IPS-NIHi7 (cell line): ENCODE results near the gene COMMD1.
"Not testable (repeated sequence)": the region's sequence is repeated elsewhere in the genome, so short reads cannot be mapped to it uniquely, and the experiment has no call there.

Experiments used
- DNase-seq: peaks from one replicate; pipeline ENCODE4 v3.0.0; 2012; ENCODE audit warnings: mixed read lengths; ENCODE audit errors: extremely low spot score

COMMD1 gene

GRCh38 chr2:62140426-62141141 is 235.1 kb downstream of the COMMD1 start:
- no peak for DNase-seq

- no peak for DNase-seq
These were observed 235.8 kb downstream of the COMMD1 start for GRCh38 chr2:62141142-62141740.

DNA sequence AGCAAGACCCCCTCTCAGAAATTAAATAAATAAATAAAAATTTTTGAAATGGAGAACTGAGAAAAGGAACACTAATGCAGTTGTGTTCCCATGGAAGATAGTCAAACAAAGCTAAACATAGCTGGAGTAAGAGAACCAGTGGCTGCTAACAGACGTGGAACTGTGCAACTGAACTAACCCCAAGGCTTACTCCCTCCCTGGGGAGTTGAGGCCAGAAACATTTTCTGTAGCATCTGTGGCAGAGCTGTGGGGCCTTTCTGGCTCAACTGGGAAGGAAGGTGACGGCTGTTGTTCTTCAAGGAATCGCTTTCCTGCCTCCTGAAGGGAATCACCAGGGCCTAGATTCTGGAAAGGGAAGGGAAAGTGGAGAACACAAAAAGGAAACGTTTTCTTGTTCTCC is 236.6 kb downstream of the COMMD1 start:
- DNase-seq: no peak

DNA sequence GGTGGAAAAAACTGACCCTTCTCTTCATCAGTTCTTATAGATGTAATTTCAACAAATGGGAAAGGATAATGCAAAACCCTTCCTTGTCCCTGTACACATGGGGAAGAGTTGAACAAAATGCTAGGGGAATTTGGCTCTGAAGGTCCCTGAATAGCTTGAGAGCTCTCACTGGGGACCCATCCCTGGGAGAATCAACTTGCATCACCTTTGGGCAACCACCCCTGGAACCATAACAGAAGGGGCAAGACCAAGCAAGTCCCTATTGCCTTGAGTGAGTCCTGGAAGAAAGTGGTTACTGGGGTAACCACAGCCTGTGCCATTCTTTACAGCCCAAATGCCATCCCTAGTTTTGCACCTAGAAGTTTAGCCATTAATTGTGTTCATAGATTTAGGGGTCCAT is 238.2 kb downstream of the COMMD1 start:
- DNase-seq: no peak

- DNase-seq: no peak
These were observed 239.4 kb downstream of the COMMD1 start for GRCh38 chr2:62144689-62145477.

GRCh38 chr2:62145478-62146100 is 240.1 kb downstream of the COMMD1 start:
- DNase-seq: no peak

DNA sequence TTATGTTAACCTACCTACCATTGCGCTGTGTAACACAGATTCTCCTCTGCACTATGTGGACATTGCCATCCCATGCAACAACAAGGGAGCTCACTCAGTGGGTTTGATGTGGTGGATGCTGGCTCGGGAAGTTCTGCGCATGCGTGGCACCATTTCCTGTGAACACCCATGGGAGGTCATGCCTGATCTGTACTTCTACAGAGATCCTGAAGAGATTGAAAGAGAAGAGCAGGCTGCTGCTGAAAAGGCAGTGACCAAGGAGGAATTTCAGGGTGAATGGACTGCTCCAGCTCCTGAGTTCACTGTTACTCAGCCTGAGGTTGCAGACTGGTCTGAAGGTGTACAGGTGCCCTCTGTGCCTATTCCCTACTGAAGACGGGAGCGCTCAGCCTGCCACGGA is 241.3 kb downstream of the COMMD1 start:
- DNase-seq: not testable (repeated sequence)

- DNase-seq: no peak
These were observed 242.3 kb downstream of the COMMD1 start for GRCh38 chr2:62147610-62148301.

- no peak for DNase-seq
These were observed 244.2 kb downstream of the COMMD1 start for GRCh38 chr2:62149708-62150107.

GRCh38 chr2:62150597-62151305 is 245.3 kb downstream of the COMMD1 start:
- no peak for DNase-seq

DNA sequence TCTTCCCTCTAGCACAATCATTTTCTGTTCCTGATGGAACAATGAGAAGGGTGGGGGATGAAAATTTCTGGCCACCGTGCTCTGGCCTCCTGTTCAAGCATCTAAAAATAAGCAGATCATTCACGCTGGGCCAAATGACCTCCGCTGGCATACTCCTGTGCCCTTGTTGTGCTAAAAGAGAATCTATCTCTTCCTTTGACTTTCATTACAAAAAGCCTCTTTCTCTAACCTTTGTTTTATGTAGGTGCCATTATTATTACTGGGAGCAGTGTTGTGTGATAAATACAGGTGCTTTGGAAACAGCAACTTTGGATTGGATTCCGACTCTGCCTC is 245.8 kb downstream of the COMMD1 start:
- DNase-seq: no peak

GRCh38 chr2:62152000-62152399 is 246.5 kb downstream of the COMMD1 start:
- no peak for DNase-seq

GRCh38 chr2:62156861-62157496 is 251.5 kb downstream of the COMMD1 start:
- DNase-seq: peak; percentile 38

DNA sequence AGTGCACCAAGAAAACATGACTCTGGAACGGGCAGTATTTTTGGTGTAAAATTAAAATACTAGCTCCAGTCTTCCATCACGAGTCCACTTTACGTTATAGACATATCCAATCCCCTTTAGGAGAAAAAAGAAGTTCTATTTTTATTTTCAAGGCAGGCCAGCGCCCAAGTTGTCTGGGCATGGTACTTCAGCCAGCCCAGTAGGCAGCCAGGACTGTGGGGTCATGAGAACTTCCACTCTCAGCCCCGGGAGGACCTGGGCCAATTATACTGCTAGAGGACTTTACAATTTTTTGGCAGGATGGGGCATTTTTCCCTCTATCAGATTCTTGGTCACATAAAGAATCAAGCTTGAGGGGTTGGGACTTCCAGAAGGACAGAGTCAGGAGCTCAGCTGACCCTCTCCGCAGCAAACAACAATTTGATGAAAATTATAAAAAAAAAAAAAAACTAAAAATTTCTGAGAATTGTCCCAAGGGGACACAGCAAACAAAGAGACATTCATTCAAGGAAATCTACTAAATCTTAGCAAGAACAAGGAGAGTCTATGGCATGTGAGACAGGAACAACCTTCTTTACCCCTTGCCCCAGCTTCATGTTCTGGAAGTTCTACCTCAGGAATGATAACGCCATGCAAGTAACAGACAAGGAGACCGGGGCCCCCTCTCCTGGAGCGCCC is 253.1 kb downstream of the COMMD1 start:
- no peak for DNase-seq

GRCh38 chr2:62160691-62161090 is 255.2 kb downstream of the COMMD1 start:
- DNase-seq: not testable (repeated sequence)

GRCh38 chr2:62163106-62163831 is 257.8 kb downstream of the COMMD1 start:
- DNase-seq: no peak

GRCh38 chr2:62163834-62164233 is 258.4 kb downstream of the COMMD1 start:
- DNase-seq: no peak

DNA sequence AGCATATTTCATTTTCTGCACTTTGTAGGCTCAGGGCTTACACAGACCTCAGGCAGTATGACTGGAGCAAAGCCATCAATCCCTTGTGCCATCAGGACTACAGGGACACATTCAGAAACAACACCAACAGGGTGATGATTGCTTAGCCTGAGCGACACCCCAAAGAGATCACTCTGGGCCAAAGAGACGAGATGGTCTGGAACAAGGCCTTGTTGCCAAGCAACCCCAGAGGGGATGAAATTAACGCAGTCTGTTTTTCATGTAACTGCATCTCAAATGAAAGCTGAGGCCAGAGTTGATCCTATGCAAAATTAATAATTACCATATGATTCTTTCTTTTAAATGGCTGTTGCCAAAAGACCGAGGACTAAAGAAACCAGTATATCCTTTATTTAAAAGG is 270.3 kb downstream of the COMMD1 start:
- DNase-seq: no peak

DNA sequence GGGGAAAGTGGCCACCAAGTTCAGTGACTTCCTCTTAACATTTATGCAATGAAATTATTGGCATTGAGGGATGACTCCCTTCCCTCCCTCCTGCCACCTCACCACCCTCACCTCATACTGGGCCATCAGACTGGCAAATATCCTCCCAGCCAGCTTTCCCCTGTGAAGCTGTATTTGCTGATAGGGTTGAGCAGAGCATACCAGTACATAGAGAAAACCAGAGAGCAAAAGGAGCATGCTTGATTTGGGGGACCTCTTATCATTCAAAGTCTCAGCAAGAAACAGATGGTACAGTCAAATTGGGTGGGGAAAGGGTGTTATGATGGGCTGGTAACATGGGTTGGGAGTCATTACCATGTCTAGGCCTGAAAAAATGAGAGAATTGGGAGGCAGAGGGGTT is 271.3 kb downstream of the COMMD1 start:
- no peak for DNase-seq
